ENCODE data around the gene DLG1.
"Not testable (repeated sequence)": the region's sequence is repeated elsewhere in the genome, so short reads cannot be mapped to it uniquely, and the experiment has no call there.

DLG1 gene

DNA sequence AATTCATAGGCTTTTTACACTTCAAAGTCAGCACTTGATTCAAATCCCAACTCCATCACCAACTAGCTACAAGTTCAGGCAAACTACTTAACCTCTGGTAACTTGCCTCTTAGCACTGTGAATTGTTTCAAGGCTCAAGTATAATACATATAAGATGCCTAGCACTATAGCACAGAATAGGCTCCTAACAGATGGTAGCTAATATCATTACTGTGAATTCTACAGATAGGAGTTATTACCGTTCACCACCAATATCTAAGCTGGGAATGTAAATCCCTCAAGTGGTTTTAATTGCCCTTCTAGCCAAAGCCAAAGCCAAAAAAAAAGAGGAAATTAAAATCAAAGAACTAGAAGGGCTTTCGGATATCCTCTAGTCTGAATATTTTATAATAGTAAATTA is 15.4 kb downstream of the DLG1 start:
- DNase-seq = no peak

- DNase-seq = no peak
Observed at GRCh38 chr3:197281849-197282248, 16.6 kb downstream of the DLG1 start.

DNA sequence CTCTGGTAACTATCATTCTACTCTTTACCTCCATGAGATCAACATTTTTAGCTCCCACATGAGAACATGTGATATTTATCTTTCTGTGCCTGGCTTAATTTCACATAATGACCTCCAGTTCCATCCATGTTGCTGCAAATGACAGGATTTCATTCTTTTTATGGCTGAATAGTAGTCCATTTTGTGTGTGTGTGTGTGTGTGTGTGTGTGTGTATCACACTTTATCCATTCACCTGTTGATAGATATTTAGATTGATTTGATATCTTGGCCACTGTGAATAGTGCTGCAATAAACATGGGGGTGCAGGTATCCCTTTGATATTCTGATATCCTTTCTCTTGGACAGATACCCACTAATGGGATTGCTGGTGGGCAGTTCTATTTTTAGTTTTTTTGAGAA is 18.3 kb downstream of the DLG1 start:
- DNase-seq = no peak

GRCh38 chr3:197278933-197279332 is 19.5 kb downstream of the DLG1 start:
- DNase-seq = no peak

DNA sequence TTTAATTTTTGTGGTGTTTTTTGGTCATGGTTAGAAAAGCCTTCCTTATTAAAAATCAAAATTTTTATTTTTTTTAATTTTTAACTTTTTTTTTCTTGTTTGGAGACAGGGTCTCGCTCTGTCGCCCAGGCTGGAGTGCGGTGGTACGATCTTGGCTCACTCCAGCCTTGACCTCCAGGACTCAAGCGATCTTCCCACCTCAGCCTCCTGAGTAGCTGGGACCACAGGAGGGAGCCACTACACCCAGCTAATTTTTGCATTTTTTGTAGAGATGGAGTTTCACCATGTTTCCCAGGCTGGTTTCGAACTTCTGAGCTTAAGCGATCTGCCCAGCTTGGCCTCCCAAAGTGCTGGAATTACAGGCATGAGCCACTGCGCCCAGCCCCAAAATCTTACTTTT is 21.6 kb downstream of the DLG1 start:
- not testable (repeated sequence) for DNase-seq

DNA sequence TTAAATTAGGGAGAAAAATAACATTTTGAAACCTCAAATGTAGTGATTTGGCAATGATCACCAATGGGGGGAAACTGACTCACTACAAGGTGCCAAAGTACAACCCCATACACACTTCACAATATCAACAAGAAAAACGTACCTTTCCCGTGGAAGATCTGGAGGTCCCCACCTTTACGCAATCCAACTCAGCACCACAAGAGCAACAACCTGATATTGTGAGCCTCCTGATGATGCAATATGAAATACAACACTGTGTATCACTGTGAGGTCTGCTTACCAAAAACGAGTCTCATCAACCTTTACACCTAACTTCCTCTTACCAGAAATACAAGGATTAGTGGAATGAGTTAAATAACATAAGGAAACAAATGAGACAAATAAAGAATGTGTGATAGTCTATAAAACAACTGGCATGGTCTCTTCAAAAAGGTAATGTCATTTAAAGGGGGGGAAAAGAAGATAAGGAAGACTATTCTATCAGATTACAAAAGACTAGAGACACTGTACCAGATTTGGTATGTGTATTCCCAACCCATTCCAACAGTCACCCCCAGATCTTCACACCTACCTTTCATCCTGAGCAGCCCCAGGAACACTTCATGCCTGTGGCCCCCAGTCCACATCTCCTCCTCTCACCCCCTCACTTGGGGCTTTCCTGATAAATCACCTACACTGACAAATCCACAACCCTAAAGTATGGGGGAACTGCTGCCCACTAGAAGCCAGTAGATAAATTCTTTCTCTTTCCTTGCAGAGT is 27.7 kb downstream of the DLG1 start:
- no peak for DNase-seq

DNA sequence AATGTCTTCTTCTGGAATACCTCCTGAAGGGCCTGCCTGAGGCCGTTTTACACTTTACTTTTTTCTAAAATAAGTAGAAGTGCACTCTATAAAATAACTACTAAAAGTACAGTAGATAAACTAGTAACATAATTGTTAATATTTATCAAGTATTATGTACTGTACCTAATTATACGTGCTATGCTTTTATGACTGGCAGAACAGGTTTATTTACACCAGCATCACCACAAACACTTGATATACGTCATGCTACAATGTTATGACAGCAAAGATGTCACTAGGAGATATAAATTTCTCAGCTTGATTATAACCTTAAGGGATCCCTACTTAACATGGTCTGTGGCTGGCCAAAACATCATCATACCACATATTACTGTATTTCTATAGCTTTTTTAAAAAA is 29.4 kb downstream of the DLG1 start:
- DNase-seq = no peak

DNA sequence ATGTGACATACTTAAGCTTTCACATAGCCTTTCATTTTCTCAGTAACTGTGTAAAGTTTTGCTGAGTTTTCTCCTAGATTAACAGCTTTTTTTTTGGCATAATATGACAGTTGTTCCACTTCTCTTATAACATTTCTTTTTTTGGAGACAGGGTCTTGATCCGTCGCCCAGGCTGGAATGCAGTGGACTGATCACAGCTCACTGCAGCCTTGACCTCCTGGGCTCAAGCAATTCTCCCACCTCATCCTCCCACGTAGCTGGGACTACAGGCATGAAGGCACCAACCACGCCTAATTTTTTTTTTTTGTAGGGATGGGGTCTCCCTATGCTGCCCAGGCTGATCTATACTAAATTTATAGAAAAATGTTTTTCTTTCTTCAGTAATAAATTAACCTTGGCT is 30.1 kb downstream of the DLG1 start:
- DNase-seq = no peak

GRCh38 chr3:197266331-197266730 is 32.1 kb downstream of the DLG1 start:
- no peak for DNase-seq

GRCh38 chr3:197262709-197263108 is 35.7 kb downstream of the DLG1 start:
- DNase-seq = no peak

GRCh38 chr3:197261164-197261509 is 37.3 kb downstream of the DLG1 start:
- no peak for DNase-seq

DNA sequence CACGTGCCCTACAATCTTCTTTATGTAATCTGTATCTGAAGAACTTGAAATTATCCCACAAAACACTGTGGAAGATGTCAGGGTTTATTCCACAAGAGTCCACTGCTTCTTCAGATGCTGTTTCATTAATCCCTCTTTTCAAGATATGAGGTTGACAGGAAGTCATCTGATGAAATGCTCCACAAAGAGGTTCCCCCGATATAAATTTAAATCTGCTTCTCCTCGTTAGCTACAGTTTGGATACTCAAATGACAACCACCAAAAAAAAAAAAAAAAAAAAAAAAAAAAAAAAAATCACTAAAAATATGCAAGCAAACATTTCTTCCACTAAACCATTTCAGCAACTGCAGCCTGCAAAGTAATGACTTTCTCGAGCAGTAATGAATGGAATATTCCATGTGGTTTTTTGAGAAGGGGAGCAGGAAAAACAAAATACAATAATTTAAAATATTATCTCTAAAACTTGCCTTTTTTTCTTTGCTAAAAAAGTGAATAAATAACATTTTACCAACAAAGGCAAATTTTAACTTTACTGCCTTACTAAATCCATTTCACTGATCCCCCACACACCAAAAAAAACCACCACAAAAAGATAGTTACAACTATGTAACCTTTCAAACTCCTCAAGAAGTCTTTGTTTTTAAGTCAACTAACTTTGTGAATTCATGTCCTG is 37.8 kb downstream of the DLG1 start:
- DNase-seq = no peak

- DNase-seq = no peak
Observed at GRCh38 chr3:197259096-197259495, 39.3 kb downstream of the DLG1 start.

GRCh38 chr3:197258168-197258755 is 40.1 kb downstream of the DLG1 start:
- DNase-seq = no peak

DNA sequence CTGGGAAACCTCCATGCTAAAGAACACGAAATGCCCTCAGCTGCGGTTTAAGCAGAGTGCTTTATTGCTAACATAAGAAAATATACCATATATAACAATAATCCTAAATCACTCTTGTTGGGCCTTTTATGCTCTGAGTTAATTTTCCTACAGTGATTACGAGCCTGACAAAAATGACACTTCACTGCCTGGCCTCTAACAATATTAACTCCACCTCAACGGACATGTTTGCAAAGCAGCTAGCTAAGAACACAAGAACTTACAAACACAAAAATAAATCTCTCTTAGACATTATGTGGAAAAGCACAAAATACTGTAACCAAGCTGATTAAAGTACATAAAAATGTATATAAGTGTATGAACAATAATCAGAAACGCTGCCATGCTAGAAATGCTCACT is 40.7 kb downstream of the DLG1 start:
- DNase-seq = no peak

DNA sequence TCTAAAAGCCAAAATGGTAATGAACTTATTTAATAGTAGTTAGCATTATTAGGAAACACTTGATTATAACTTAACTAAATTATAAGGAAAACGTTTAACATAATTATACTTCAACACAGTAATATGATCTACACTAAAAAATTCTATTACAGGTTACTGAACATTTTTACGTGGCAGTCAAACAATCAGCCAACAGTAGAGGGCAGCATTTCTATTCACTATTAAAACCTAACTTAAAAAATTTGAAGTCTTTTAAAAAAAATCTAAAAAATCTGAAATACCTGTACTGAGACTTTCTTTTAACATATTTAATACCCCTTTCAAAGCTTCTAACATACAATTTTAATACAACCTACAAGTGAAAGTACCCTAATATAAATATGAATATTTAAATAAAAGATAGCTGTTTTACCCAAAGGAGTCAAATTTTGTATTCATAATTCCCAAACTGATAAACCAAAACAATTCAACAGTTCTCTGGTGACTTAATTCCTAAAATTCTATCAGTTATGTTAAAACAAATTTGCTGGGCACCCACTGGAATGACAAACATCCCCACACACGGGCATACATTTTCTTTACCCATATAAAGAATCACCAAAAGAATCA is 41.5 kb downstream of the DLG1 start:
- no peak for DNase-seq

DNA sequence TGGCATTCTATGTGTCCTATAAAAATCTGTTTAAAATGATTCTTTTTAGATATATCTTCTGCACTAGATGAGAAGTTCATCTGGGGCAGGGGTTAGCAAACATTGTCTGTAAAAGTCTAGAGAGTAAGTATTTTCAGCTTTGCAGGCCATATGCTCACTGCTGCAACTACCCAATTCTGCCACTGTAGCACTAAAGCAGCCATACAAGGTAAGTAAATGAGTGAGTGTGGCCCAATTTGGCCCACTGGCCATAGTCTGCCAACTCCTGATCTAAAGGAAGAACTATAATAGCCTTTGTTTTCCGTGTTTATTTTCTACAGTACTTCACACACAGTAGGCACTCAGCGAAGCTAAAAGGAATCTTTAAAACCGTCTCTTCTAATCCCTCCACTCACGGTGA is 42.3 kb downstream of the DLG1 start:
- no peak for DNase-seq

DNA sequence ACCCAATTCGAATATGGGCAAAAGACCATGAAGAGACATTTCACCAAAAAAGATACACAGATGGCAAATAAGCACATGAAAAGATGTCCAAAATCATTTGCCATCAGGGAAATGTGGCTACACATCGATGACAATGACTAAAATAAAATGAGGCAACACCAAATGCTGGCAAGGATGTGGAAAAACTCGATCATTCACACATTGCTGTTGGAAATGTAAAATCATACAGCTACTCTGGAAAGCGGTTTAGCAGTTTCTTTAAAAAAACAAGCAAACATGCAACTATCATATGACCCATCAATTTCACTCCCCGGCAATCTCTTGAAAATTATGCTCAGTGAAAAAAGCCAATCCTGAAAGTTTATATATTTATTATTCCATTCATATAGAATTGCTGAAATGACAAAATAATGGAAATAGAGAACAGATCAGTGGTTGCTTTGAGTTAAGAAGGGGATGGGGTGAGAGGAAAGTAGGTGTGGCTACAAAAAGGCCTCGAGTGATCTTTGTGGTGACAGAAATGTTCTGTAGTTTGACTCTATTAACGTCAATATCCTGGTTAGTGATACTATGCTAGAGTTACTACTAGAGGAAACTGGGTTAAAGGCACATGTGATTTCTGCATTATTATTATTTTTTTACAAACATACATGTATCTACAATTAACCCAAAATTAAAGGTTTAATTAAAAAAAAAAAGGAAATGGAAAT is 45.0 kb downstream of the DLG1 start:
- DNase-seq = no peak

- DNase-seq = no peak
Observed at GRCh38 chr3:197249542-197249941, 48.9 kb downstream of the DLG1 start.

- DNase-seq = no peak
Observed at GRCh38 chr3:197248341-197248740, 50.1 kb downstream of the DLG1 start.

DNA sequence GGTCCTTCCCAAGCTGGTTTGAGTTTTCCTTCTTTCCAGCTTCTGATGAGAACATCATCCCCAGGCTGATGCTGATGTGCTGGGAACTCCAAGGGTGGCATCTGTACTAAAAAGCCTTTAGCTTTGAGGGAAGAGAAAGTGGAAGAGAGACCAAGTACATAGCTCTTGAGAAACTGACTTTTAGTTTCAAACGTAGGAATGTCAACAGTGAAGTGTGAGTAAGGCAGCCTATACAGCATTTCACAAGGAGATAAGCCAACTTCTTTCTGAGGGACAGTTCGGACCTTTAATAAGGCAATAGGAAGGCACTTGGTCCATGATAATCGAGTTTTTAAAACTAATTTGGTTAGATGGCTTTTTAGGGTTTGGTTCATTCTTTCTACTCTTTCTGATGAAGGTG is 53.7 kb downstream of the DLG1 start:
- no peak for DNase-seq

DNA sequence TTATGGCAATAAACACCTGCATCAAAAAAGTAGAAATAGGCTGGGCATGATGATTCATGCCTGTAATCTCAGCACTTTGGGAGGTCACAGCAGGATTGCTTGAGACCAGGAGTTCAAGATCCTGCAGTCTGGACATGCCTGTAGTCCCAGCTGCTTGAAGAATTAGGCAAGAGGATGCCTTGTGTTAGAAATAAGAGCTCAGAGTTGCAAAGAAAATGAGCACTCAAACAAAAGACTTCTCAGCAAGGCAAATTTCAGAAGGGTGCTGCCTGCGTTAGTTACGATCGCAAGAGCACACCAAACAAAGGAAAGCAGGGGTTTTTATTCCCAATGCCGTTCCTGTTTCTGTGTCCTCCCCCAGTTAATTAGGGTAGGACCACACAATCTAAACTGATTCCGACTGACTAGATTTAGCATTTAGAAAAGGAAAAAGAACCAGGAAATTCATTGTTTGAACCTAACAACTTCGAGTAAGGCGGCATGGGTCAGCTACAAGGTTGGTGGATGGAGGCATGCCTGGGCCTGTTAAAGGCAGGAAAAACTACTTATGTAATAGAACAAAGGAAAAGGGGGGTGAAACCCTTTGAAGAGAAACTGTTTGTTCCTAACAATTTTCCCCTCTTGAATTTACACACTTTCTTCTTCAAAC is 55.5 kb downstream of the DLG1 start:
- no peak for DNase-seq

GRCh38 chr3:197241173-197241572 is 57.2 kb downstream of the DLG1 start:
- DNase-seq = no peak

Data from 8988T (cell line).